ENCODE results near the gene FCRL4. TPM values are rescaled to one million over a fixed set of nuclear protein-coding genes. Genes with fewer than 3 reads are reported as not detected.

Gene FCRL4
- not detected for total RNA-seq
- polyA plus RNA-seq = not detected
- 0 reads per million in 6 experiments for total RNA-seq

- no peaks in the 10 kb centered on the region for H3K36me3 Mint-ChIP-seq
- no peaks in the 10 kb centered on the region for H3K9me3 Mint-ChIP-seq
- no peak within 1 kb of the TSS for H3K4me3 Mint-ChIP-seq
- peaks cover 0 to 12% (median 0%) of the 10 kb centered on the region in 4 donors for H3K4me1 Mint-ChIP-seq
- no peak for ATAC-seq
- H3K27me3 Mint-ChIP-seq = peaks cover 3 to 26% (median 10%) of the 10 kb centered on the region in 5 donors
- POLR2A ChIA-PET = no interaction called here
- no peak within 1 kb of the TSS for H3K27ac Mint-ChIP-seq
- no peak for DNase-seq
Observed at GRCh38 chr1:157597959-157598667, at the start of gene FCRL4. FCRL4 (minus strand) TSS chr1:157598085; CDS start chr1:157597944, 141 bp downstream.

GRCh38 chr1:157646144-157646543 lies 48.3 kb upstream of the FCRL4 start:
- no peak overlapping the region for H3K27ac Mint-ChIP-seq
- H3K4me3 Mint-ChIP-seq = no peak overlapping the region
- DNase-seq = no peak
- POLR2A ChIA-PET = no interaction called here
- H3K4me1 Mint-ChIP-seq = peaks cover 0 to 5% (median 0%) of the 10 kb centered on the region in 4 donors
- H3K36me3 Mint-ChIP-seq = no peaks in the 10 kb centered on the region
- no peaks in the 10 kb centered on the region for H3K9me3 Mint-ChIP-seq
- ATAC-seq = no peak
- H3K27me3 Mint-ChIP-seq = peaks cover 0 to 13% (median 3%) of the 10 kb centered on the region in 5 donors

GRCh38 chr1:157641177-157641576 lies 43.3 kb upstream of the FCRL4 start:
- Mint-ChIP-seq H3K4me1 (peaks cover 0 to 5% (median 0%) of the 10 kb centered on the region in 4 donors), H3K4me3 (no peak overlapping the region), H3K9me3 (no peaks in the 10 kb centered on the region), H3K27me3 (peaks cover 4 to 23% (median 9%) of the 10 kb centered on the region in 5 donors), H3K36me3 (no peaks in the 10 kb centered on the region), H3K27ac (no peak overlapping the region)
- POLR2A ChIA-PET = no interaction called here
- ATAC-seq (no peak), DNase-seq (no peak)

GRCh38 chr1:157639800-157640199 lies 41.9 kb upstream of the FCRL4 start:
- Mint-ChIP-seq H3K9me3 (no peaks in the 10 kb centered on the region), H3K4me3 (no peak overlapping the region), H3K4me1 (no peaks in the 10 kb centered on the region), H3K27ac (peak overlapping the region in 1 of 10 donors; percentile 13), H3K36me3 (no peaks in the 10 kb centered on the region), H3K27me3 (peaks cover 4 to 23% (median 10%) of the 10 kb centered on the region in 5 donors)
- DNase-seq (no peak), ATAC-seq (no peak)
- POLR2A ChIA-PET = no interaction called here

GRCh38 chr1:157628773-157629172 lies 30.9 kb upstream of the FCRL4 start:
- POLR2A ChIA-PET = no interaction called here
- DNase-seq (peak in 3 of 10 donors; percentile 3 to 25 (median 7)), ATAC-seq (peak in 1 of 2 donors; percentile 30)
- Mint-ChIP-seq H3K4me3 (no peak overlapping the region), H3K27ac (no peak overlapping the region), H3K27me3 (peaks cover 6 to 26% (median 16%) of the 10 kb centered on the region in 5 donors), H3K36me3 (peaks cover 0 to 2% (median 0%) of the 10 kb centered on the region in 3 donors), H3K4me1 (peaks cover 0 to 8% (median 2%) of the 10 kb centered on the region in 4 donors), H3K9me3 (peaks cover 0 to 8% (median 0%) of the 10 kb centered on the region in 9 donors)

- Mint-ChIP-seq H3K27ac (no peak overlapping the region), H3K36me3 (no peaks in the 10 kb centered on the region), H3K9me3 (no peaks in the 10 kb centered on the region), H3K27me3 (peaks cover 5 to 23% (median 12%) of the 10 kb centered on the region in 5 donors), H3K4me3 (no peak overlapping the region), H3K4me1 (peaks cover 0 to 8% (median 2%) of the 10 kb centered on the region in 4 donors)
- POLR2A ChIA-PET = no interaction called here
- DNase-seq (no peak), ATAC-seq (no peak)
Observed at GRCh38 chr1:157626099-157626498, 28.2 kb upstream of the FCRL4 start.

GRCh38 chr1:157624471-157624870 lies 26.6 kb upstream of the FCRL4 start:
- ATAC-seq (no peak), DNase-seq (no peak)
- no peaks in the 10 kb centered on the region for H3K9me3 Mint-ChIP-seq
- POLR2A ChIA-PET = no interaction called here
- H3K4me1 Mint-ChIP-seq = peaks cover 0 to 7% (median 2%) of the 10 kb centered on the region in 4 donors
- no peak overlapping the region for H3K27ac Mint-ChIP-seq
- no peak overlapping the region for H3K4me3 Mint-ChIP-seq
- H3K27me3 Mint-ChIP-seq = peaks cover 5 to 21% (median 12%) of the 10 kb centered on the region in 5 donors
- H3K36me3 Mint-ChIP-seq = no peaks in the 10 kb centered on the region

GRCh38 chr1:157622471-157622870 lies 24.6 kb upstream of the FCRL4 start:
- DNase-seq = no peak
- Mint-ChIP-seq H3K9me3 (no peaks in the 10 kb centered on the region), H3K27ac (no peak overlapping the region), H3K27me3 (peaks cover 5 to 27% (median 17%) of the 10 kb centered on the region in 5 donors), H3K36me3 (no peaks in the 10 kb centered on the region), H3K4me3 (no peak overlapping the region), H3K4me1 (no peaks in the 10 kb centered on the region)
- POLR2A ChIA-PET = no interaction called here
- no peak for ATAC-seq

GRCh38 chr1:157618190-157618589 lies 20.3 kb upstream of the FCRL4 start:
- H3K4me3 Mint-ChIP-seq = no peak overlapping the region
- peaks cover 0 to 14% (median 7%) of the 10 kb centered on the region in 5 donors for H3K27me3 Mint-ChIP-seq
- no peak for ATAC-seq
- no peak overlapping the region for H3K27ac Mint-ChIP-seq
- H3K36me3 Mint-ChIP-seq = no peaks in the 10 kb centered on the region
- no peaks in the 10 kb centered on the region for H3K4me1 Mint-ChIP-seq
- no peaks in the 10 kb centered on the region for H3K9me3 Mint-ChIP-seq
- DNase-seq = no peak
- POLR2A ChIA-PET = no interaction called here

GRCh38 chr1:157600236-157600635 lies 2.4 kb upstream of the FCRL4 start:
- Mint-ChIP-seq H3K27ac (no peak overlapping the region), H3K4me1 (peaks cover 0 to 10% (median 0%) of the 10 kb centered on the region in 4 donors), H3K36me3 (no peaks in the 10 kb centered on the region), H3K27me3 (peaks cover 3 to 35% (median 14%) of the 10 kb centered on the region in 5 donors), H3K4me3 (no peak overlapping the region), H3K9me3 (peaks cover 0 to under 1% (median 0%) of the 10 kb centered on the region in 9 donors)
- DNase-seq (no peak), ATAC-seq (no peak)
- POLR2A ChIA-PET = no interaction called here

GRCh38 chr1:157596384-157596783 lies 1.5 kb downstream of the FCRL4 start:
- no peaks in the 10 kb centered on the region for H3K9me3 Mint-ChIP-seq
- ATAC-seq (no peak), DNase-seq (no peak)
- peaks cover 3 to 22% (median 6%) of the 10 kb centered on the region in 5 donors for H3K27me3 Mint-ChIP-seq
- H3K4me3 Mint-ChIP-seq = no peak overlapping the region
- H3K4me1 Mint-ChIP-seq = peaks cover 0 to 12% (median 0%) of the 10 kb centered on the region in 4 donors
- no peaks in the 10 kb centered on the region for H3K36me3 Mint-ChIP-seq
- POLR2A ChIA-PET = no interaction called here
- peak overlapping the region in 1 of 10 donors; percentile 78 for H3K27ac Mint-ChIP-seq

- DNase-seq (no peak), ATAC-seq (no peak)
- Mint-ChIP-seq H3K27ac (no peak overlapping the region), H3K27me3 (peaks cover 4 to 24% (median 6%) of the 10 kb centered on the region in 5 donors), H3K9me3 (peaks cover 0 to 1% (median 0%) of the 10 kb centered on the region in 9 donors), H3K4me1 (peaks cover 0 to 12% (median 0%) of the 10 kb centered on the region in 4 donors), H3K4me3 (no peak overlapping the region), H3K36me3 (no peaks in the 10 kb centered on the region)
- POLR2A ChIA-PET = no interaction called here
Observed at GRCh38 chr1:157595356-157595755, 2.5 kb downstream of the FCRL4 start.

- H3K9me3 Mint-ChIP-seq = peaks cover 0 to 2% (median 0%) of the 10 kb centered on the region in 9 donors
- DNase-seq (no peak), ATAC-seq (no peak)
- H3K27ac Mint-ChIP-seq = no peak overlapping the region
- H3K27me3 Mint-ChIP-seq = peaks cover 7 to 24% (median 21%) of the 10 kb centered on the region in 5 donors
- no peak overlapping the region for H3K4me3 Mint-ChIP-seq
- H3K4me1 Mint-ChIP-seq = peaks cover 0 to 26% (median 0%) of the 10 kb centered on the region in 4 donors
- no peaks in the 10 kb centered on the region for H3K36me3 Mint-ChIP-seq
- POLR2A ChIA-PET = no interaction called here
Observed at GRCh38 chr1:157585984-157586383, 11.9 kb downstream of the FCRL4 start.
